NCI-H345 (cell line): Measurements from ENCODE around the gene TNFRSF21.
"Not testable (repeated sequence)": the region's sequence is repeated elsewhere in the genome, so short reads cannot be mapped to it uniquely, and the experiment has no call there.

Source experiments
- DNase-seq: peaks from one replicate; lab custom pipeline; 2025; lab: John Stamatoyannopoulos, UW

The TNFRSF21 gene, protein sequence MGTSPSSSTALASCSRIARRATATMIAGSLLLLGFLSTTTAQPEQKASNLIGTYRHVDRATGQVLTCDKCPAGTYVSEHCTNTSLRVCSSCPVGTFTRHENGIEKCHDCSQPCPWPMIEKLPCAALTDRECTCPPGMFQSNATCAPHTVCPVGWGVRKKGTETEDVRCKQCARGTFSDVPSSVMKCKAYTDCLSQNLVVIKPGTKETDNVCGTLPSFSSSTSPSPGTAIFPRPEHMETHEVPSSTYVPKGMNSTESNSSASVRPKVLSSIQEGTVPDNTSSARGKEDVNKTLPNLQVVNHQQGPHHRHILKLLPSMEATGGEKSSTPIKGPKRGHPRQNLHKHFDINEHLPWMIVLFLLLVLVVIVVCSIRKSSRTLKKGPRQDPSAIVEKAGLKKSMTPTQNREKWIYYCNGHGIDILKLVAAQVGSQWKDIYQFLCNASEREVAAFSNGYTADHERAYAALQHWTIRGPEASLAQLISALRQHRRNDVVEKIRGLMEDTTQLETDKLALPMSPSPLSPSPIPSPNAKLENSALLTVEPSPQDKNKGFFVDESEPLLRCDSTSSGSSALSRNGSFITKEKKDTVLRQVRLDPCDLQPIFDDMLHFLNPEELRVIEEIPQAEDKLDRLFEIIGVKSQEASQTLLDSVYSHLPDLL

GRCh38 chr6:47309291-47310130, at the start of gene TNFRSF21:
TSS of gene TNFRSF21 (minus strand) at chr6:47309905. CDS start at chr6:47309511, 394 bp downstream.
- peak; percentile 89 for DNase-seq

GRCh38 chr6:47358440-47359225, 48.9 kb upstream of the TNFRSF21 start:
- DNase-seq = no peak

DNA sequence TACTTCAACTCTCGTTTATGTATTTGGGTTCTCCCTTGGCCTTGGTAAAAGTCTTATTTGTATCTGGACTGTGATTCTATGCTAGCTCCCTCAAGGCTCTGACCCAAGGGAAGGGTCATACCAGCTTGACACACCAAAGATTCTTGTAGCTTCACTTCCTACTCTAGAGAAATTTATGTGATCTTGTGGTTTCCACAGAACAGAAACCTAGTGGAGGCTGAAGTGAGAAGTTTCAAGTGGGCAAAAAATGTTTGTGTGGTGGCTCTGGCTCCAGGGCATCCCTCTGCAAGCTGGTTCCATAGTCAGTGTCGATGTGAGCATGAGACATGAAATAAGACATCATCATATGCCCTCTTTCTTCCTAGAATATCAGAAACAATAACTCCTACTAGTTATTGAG, 48.1 kb upstream of the TNFRSF21 start:
- no peak for DNase-seq

- no peak for DNase-seq
Observed at GRCh38 chr6:47355496-47355895, 45.8 kb upstream of the TNFRSF21 start.

DNA sequence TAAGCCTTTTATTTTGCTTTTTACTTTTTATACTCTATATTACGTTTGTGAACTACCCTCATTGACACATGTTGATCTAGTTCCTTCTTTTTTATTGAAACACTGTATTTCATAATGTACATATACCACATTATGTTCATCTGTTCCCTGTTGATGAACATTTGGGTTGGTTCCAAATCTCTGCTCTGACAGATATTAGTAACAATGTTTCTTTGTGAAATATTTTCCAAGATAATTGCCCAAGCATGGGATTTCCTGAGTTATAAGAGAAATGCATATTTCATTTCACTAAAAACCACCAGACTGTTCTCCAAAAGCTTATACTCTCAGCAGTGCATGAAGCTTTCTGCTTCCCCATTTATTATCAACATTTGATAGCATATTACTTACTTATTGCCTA, 44.2 kb upstream of the TNFRSF21 start:
- no peak for DNase-seq

DNA sequence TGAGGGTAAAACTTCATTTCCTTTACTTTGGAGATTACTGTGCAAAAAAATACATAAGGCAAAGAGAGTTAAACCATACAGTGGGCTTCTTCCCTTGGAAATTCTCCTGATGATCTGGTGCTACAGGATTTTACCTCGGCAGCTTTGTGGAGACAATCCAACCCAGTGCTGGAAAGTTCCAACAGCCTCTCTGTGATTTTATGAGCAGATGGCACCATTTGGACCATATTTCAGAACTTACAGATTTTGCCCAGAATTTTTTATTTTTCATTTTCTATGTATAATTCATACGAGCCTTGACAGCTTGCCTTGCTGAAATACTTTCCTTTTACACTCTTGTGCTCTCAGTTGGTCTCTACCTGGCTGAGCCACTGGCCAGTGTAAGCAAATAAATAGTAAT, 43.3 kb upstream of the TNFRSF21 start:
- no peak for DNase-seq

GRCh38 chr6:47352194-47352920, 42.7 kb upstream of the TNFRSF21 start:
- no peak for DNase-seq

DNA sequence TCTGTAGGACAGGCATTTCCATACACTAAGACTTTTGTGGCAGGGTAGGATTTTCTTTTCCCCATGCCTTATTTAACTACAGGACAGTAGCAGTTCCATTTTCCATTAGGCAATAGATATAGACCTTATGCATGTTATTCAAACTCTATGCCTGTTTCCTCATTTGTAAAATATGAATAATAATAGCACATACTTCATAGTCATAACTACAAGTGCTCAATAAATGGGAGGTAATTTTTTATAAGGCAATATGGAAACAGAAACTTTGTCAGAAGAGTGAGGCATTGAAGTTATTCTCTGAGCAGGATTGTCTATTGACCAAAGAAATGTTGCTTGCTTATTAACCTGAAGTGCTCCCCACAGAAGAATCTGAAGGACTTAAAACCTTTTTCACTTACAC, 41.9 kb upstream of the TNFRSF21 start:
- no peak for DNase-seq

- no peak for DNase-seq
Observed at GRCh38 chr6:47349931-47350330, 40.2 kb upstream of the TNFRSF21 start.

GRCh38 chr6:47348316-47348863, 38.7 kb upstream of the TNFRSF21 start:
- no peak for DNase-seq

DNA sequence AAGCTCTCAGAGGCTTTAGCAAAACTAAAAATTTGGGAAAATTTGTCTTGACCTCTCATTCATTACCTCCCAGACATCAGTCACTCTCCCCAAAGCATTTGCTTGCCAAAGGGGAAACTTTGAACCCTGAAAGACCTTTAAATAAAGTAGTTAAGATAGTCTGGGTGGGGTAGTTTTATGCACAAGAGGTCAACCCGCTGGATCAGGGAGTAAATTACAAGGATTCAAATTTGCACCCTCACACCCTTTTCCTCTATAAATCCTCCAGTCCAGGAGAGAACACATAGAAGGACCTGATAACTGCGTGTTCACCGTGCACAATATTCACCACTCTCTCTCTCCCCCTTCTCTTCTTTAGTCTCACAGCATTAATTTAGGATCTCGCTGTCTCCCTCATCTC, 36.1 kb upstream of the TNFRSF21 start:
- DNase-seq = no peak

- DNase-seq = peak; percentile 10
Observed at GRCh38 chr6:47344022-47344421, 34.3 kb upstream of the TNFRSF21 start.

DNA sequence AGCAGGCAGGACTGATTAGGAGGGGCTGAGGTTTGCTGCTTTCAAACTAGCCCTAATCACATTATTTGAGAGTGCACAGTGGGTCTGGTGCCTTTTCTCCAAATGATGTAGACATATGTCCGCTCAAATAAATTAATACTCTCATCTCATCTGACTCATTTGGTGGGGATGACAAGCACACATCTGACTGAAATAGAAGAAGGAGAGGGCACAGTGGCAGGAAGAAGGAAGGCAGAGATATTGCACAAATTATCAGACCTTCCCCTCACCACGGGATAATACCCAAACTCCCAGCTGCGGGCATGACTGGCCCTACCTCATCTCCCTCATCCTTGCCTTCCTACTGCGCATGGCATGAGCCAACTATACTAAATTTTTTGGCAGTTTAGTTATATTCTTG, 33.9 kb upstream of the TNFRSF21 start:
- no peak for DNase-seq

DNA sequence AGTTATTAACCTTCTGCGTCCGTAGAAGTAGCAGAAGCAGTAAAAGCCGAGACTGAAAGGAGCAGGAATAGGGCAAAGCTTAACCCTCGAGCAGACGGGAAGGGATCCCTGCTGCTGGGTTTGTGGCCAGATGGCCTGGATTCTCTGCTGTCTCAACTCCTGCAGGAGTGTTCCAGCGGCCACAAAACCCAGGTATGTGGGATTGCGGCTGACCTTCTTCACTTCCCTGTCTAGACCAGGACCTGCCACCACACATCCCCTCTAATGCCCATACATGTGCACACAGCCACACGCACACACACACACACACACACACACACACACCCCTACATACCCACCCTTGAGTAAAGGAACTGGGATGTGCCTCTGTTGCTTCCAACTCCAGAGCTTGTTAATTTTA, 33.1 kb upstream of the TNFRSF21 start:
- no peak for DNase-seq

DNA sequence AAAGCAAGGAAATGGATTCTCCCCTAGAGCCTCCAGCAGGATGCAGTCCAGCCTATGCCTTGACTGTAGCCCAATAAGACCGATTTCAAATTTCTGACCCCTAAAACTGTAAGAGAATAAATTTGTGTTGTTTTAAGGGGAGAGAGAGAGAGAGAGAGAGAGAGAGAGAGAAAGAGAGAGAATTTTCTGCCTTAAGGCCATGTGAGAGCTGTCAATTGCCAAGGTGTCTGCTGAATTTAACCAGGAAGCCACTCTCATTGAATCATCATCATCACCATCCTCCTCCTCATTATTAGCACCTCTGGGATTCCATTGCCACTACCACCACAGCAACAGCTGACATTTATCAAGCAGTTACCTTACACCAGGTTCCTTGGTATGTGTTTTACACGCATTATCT, 27.8 kb upstream of the TNFRSF21 start:
- no peak for DNase-seq

- DNase-seq = no peak
Observed at GRCh38 chr6:47336334-47336733, 26.6 kb upstream of the TNFRSF21 start.

- DNase-seq = no peak
Observed at GRCh38 chr6:47335466-47335865, 25.8 kb upstream of the TNFRSF21 start.

GRCh38 chr6:47334334-47334733, 24.6 kb upstream of the TNFRSF21 start:
- no peak for DNase-seq

DNA sequence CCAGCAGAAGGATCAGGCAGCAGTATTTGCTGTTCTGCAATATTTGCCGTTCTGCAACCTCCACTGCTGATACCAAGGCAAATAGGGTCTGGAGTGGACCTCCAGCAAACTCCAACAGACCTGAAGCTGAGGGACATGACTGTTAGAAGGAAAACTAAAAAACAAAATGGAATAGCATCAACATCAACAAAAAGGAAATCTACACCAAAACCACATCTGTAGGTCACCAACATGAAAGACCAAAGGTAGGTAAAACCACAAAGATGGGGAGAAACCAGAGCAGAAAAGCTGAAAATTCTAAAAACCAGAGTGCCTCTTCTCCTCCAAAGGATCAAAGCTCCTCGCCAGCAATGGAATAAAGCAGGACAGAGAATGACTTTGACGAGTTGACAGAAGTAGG, 18.9 kb upstream of the TNFRSF21 start:
- not testable (repeated sequence) for DNase-seq

DNA sequence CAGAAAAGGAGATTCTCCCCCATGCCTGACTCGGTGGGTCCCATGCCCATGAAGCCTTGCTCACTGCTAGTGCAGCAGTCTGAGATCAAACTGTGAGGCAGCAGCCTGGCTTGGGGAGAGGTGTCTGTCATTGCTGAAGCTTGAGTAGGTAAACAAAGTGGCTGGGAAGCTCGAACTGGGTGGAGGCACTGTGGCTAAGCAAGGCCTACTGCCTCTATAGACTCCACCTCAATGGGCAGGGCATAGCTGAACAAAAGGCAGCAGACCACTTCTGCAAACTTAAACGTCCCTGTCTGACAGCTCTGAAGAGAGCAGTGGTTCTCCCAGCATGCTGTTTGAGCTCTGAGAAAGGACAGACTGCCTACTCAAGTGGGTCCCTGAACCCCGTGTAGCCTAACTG, 18.4 kb upstream of the TNFRSF21 start:
- DNase-seq = not testable (repeated sequence)

GRCh38 chr6:47323887-47324286, 14.2 kb upstream of the TNFRSF21 start:
- DNase-seq = no peak
